GM12891 (cell line): ENCODE results near the gene C1orf115.

Experiments used
- POLR2A ChIP-seq: IDR thresholded peaks from 2 replicates; pipeline ENCODE4 v1.6.1; 2011; ENCODE audit warnings: low read depth, low read length, control low read depth
- POLR2AphosphoS5 ChIP-seq: IDR thresholded peaks from 2 replicates; pipeline ENCODE4 v1.6.1; 2011; ENCODE audit warnings: low read depth, low read length, control low read depth
- TAF1 ChIP-seq: IDR thresholded peaks from 2 replicates; pipeline ENCODE4 v1.6.1; 2011; ENCODE audit warnings: low read depth, low read length, control low read depth

DNA sequence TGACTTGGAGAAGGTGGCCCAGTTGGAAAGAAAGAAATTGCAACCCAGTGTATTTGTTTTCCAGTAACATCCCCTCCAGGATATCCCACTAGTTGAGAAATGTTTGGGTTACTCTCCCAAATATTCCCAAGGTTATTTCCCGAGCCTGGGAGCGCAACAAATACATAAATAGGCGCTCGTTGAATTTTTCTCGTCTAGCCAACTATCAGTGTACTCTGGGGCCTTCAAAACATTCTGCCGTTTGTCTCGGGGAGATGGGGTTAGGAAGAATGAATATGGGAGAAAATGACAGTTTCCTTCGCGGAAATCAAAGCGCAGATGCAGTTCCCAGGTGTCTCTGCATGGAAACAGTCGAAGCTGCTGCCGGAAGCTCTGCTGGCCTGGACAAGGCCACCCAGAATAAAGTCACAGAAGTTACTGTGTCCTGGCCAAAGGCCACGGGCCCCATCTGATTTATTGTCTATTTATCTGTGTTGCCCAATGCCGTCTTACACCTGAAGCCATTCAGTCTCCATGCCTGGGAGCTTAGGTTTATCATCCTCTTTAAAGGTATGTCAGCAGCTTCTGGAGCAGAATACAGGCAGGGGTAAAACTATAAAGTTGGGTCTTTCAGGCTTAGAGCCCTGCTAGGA lies 1.0 kb downstream of the C1orf115 start:
- no peak for TF ChIP-seq POLR2A
- TF ChIP-seq POLR2AphosphoS5 = no peak
- TF ChIP-seq TAF1 = no peak
